AG04449 (cell line): ENCODE data around the gene ADAMTSL1.

Experiments
- CTCF ChIA-PET: fragments of 350-600 bp; formaldehyde crosslinking; extraction: SDS; loops from one replicate; lab custom pipeline; 2021; ENCODE audit warnings: antibody characterized with exemption; lab: Yijun Ruan, JAX
- POLR2A ChIA-PET: fragments of 400-600, 350-600 bp; formaldehyde crosslinking; extraction: SDS; loops from one replicate; lab custom pipeline; 2020; ENCODE audit warnings: antibody characterized with exemption, inconsistent platforms; lab: Yijun Ruan, JAX
- DNase-seq: peaks from one replicate; pipeline ENCODE4 v3.0.0-alpha.2; 2010; ENCODE audit warnings: low read depth, low spot score
- H3K4me3 ChIP-seq: 2 replicates; pipeline ENCODE4 v1.5.1; 2011; ENCODE audit warnings: low read depth, mild to moderate bottlenecking, control low read depth, low read length
- TF ChIP-seq, protein P1 (sequence below): IDR thresholded peaks from one replicate; pipeline ENCODE4 v1.5.1; 2011; ENCODE audit warnings: mild to moderate bottlenecking, moderate library complexity, low read length, control low read depth, inconsistent platforms; ENCODE audit not compliant: insufficient read depth; ENCODE audit errors: missing control alignments

The ADAMTSL1 gene

DNA sequence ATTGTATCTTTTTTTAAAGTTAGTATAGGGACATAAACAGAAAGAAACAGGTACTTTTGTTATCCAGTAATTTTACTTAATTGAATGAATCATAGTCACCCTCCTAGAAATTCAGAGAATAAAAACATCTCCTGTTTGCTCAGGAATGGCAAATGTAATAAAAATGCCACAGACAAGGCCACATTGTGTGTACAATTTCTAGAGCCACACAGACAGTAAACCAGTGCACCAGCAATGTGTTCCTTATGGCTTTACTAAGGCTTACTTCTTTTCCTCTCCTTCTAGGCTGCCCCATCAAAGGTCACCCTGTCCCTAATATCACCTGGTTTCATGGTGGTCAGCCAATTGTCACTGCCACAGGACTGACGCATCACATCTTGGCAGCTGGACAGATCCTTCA, 413.6 kb downstream of the ADAMTSL1 start:
- no peak for DNase-seq
- CTCF ChIA-PET, result interaction anchor here (0.6 kb wide), 1 partner anchor 126 kb away, joined by 3 read pairs; no protein-coding TSS in a partner anchor
- POLR2A ChIA-PET, result no interaction called here

GRCh38 chr9:18888290-18888689, 414.3 kb downstream of the ADAMTSL1 start:
- CTCF ChIA-PET, result no interaction called here
- no peak for DNase-seq
- no peak overlapping the region for H3K4me3 ChIP-seq
- POLR2A ChIA-PET, result no interaction called here
- TF ChIP-seq, protein P1, sequence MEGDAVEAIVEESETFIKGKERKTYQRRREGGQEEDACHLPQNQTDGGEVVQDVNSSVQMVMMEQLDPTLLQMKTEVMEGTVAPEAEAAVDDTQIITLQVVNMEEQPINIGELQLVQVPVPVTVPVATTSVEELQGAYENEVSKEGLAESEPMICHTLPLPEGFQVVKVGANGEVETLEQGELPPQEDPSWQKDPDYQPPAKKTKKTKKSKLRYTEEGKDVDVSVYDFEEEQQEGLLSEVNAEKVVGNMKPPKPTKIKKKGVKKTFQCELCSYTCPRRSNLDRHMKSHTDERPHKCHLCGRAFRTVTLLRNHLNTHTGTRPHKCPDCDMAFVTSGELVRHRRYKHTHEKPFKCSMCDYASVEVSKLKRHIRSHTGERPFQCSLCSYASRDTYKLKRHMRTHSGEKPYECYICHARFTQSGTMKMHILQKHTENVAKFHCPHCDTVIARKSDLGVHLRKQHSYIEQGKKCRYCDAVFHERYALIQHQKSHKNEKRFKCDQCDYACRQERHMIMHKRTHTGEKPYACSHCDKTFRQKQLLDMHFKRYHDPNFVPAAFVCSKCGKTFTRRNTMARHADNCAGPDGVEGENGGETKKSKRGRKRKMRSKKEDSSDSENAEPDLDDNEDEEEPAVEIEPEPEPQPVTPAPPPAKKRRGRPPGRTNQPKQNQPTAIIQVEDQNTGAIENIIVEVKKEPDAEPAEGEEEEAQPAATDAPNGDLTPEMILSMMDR, result no peak

More for the DNA sequence above, 413.6 kb downstream of the ADAMTSL1 start:
- H3K4me3 ChIP-seq, result no peak overlapping the region
- TF ChIP-seq, protein P1, result no peak

- TF ChIP-seq, protein P1, result no peak
- CTCF ChIA-PET, result interaction anchor here (1.0 kb wide), 1 partner anchor 576 kb away, joined by 3 read pairs; no protein-coding TSS in a partner anchor
- H3K4me3 ChIP-seq, result no peak overlapping the region
- POLR2A ChIA-PET, result no interaction called here
- no peak for DNase-seq
These were observed 415.6 kb downstream of the ADAMTSL1 start for GRCh38 chr9:18889550-18889949.

DNA sequence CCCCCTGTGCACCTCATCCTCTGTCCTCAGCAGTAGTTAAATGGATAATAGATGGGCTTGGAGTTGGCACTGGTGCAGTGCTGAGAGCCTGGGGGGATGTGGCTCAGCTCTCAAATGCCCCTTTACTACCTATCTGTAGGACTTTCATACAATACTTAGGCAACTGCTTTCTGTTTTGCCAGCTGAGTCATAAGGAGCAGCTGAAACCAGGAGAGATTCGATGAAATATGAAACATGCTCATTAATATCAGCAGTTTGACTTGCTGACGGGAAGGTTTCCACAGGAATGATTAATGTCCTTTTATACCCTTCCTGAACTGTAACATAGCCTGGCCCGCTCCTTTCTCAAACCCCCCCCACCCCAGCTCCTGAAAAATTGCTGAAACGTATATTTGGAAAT, 416.4 kb downstream of the ADAMTSL1 start:
- CTCF ChIA-PET, result interaction anchor here (1.0 kb wide), 1 partner anchor 575 kb away, joined by 3 read pairs; no protein-coding TSS in a partner anchor
- no peak for DNase-seq
- POLR2A ChIA-PET, result no interaction called here
- no peak overlapping the region for H3K4me3 ChIP-seq
- TF ChIP-seq, protein P1, result no peak

DNA sequence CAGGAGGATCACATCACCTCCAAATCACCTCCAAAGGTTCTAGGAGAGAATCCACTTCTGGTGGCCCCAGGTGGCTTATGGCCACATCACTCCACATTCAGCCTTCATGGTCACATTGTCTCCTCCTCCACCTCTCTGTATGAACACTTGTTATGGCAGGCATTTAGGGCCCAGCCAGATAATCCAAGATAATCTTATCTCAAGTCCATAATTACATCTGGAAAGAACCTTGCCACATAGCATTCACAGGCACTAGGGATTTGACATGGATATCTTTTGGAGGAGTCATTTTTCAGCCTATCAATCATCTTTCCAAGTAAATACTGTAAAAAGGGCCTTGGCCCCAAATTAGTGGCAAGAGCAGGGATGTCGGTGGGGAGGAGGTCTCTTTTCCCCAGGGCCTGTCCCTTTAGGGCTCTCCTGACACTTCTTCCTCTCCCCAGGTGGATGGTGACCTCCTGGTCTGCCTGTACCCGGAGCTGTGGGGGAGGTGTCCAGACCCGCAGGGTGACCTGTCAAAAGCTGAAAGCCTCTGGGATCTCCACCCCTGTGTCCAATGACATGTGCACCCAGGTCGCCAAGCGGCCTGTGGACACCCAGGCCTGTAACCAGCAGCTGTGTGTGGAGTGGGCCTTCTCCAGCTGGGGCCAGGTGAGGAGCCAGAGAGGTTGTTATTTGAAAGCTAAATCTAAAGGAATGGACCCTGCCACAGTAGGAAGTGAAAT, 418.2 kb downstream of the ADAMTSL1 start:
- DNase-seq, result no peak
- H3K4me3 ChIP-seq, result no peak overlapping the region
- ChIA-PET CTCF (interaction anchor here (1.2 kb wide), 1 partner anchor 13 kb away, joined by 3 read pairs; no protein-coding TSS in a partner anchor), POLR2A (no interaction called here)
- TF ChIP-seq, protein P1, result no peak

- TF ChIP-seq, protein P1, result no peak
- no peak for DNase-seq
- no peak overlapping the region for H3K4me3 ChIP-seq
- POLR2A ChIA-PET, result no interaction called here
- CTCF ChIA-PET, result interaction anchor here (1.2 kb wide), 1 partner anchor 12 kb away, joined by 3 read pairs; no protein-coding TSS in a partner anchor
These were observed 419.1 kb downstream of the ADAMTSL1 start for GRCh38 chr9:18893046-18893445.
